ENCODE measurements around the gene DCAF5.

DCAF5 gene

GRCh38 chr14:69046476-69046860, 106.5 kb downstream of the DCAF5 start:
- no peak overlapping the region for H3K4me2 ChIP-seq (ENCODE audit: low read length)
- no peaks in the 10 kb centered on the region for H3K36me3 ChIP-seq (ENCODE audit: insufficient read depth, low read length)
- H3K4me1 ChIP-seq (ENCODE audit: control insufficient read depth, insufficient read depth, low read length): peaks cover 55% of the 10 kb centered on the region

GRCh38 chr14:69045857-69046475, 107.0 kb downstream of the DCAF5 start:
- no peaks in the 10 kb centered on the region for H3K9me3 ChIP-seq (replicated peaks; ENCODE audit: low read length)
- peak overlapping the region; percentile 42 for H3K4me2 ChIP-seq (ENCODE audit: low read length)
- no peak overlapping the region for H3K4me3 ChIP-seq (ENCODE audit: low read length)
- no peaks in the 10 kb centered on the region for H3K36me3 ChIP-seq (ENCODE audit: insufficient read depth, low read length)
- no peak overlapping the region for H3K9ac ChIP-seq (ENCODE audit: low read depth, low read length)
- peaks cover 55% of the 10 kb centered on the region for H3K4me1 ChIP-seq (ENCODE audit: control insufficient read depth, insufficient read depth, low read length)
- no peaks in the 10 kb centered on the region for H3K27me3 ChIP-seq (ENCODE audit: control insufficient read depth, insufficient read depth, low read length)

More at GRCh38 chr14:69046476-69046860, 106.5 kb downstream of the DCAF5 start:
- Histone ChIP-seq H3K4me3 (ENCODE audit: low read length) (no peak overlapping the region), H3K9me3 (replicated peaks; ENCODE audit: low read length) (no peaks in the 10 kb centered on the region), H3K9ac (ENCODE audit: low read depth, low read length) (no peak overlapping the region), H3K27me3 (ENCODE audit: control insufficient read depth, insufficient read depth, low read length) (no peaks in the 10 kb centered on the region)

DNA sequence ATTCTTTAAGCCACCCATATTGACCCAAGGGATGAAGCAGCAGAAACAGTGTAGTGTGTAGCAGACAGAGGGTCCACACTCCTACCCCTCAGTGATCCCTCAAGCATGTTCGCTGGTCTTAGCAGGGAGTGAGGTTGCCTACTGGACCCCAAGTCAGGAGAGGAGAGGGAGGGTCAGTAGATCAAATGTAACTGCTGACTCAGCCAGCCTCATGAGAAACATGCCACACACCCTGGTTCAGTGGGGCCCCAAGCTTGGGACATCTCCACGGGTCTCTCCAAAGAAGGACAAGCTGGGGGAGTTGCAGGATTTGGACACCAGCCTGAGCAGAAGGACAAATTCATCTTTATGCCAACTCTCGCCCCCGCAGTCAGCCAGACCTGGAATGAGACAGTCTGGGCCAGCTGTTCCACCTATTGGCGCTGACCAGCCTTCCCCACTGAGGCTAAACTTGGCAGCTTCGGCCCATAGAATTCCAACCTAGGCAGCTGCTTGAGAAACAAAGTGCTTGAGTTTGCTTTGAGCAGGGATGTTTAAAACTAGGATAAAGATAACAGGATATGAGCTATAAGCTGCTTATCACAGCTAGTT, 107.9 kb downstream of the DCAF5 start:
- H3K36me3 ChIP-seq (ENCODE audit: insufficient read depth, low read length): no peaks in the 10 kb centered on the region
- H3K9me3 ChIP-seq (replicated peaks; ENCODE audit: low read length): no peaks in the 10 kb centered on the region
- no peaks in the 10 kb centered on the region for H3K27me3 ChIP-seq (ENCODE audit: control insufficient read depth, insufficient read depth, low read length)
- peak overlapping the region; percentile 42 for H3K4me2 ChIP-seq (ENCODE audit: low read length)
- peaks cover 52% of the 10 kb centered on the region for H3K4me1 ChIP-seq (ENCODE audit: control insufficient read depth, insufficient read depth, low read length)
- H3K4me3 ChIP-seq (ENCODE audit: low read length): no peak overlapping the region
- no peak overlapping the region for H3K9ac ChIP-seq (ENCODE audit: low read depth, low read length)

- no peaks in the 10 kb centered on the region for H3K36me3 ChIP-seq (ENCODE audit: insufficient read depth, low read length)
- peaks cover 48% of the 10 kb centered on the region for H3K4me1 ChIP-seq (ENCODE audit: control insufficient read depth, insufficient read depth, low read length)
- no peak overlapping the region for H3K9ac ChIP-seq (ENCODE audit: low read depth, low read length)
- no peak overlapping the region for H3K4me2 ChIP-seq (ENCODE audit: low read length)
- no peaks in the 10 kb centered on the region for H3K9me3 ChIP-seq (replicated peaks; ENCODE audit: low read length)
- H3K27me3 ChIP-seq (ENCODE audit: control insufficient read depth, insufficient read depth, low read length): no peaks in the 10 kb centered on the region
- H3K4me3 ChIP-seq (ENCODE audit: low read length): no peak overlapping the region
Observed at GRCh38 chr14:69044296-69044695, 108.6 kb downstream of the DCAF5 start.

- Histone ChIP-seq H3K9me3 (replicated peaks; ENCODE audit: low read length) (no peaks in the 10 kb centered on the region), H3K36me3 (ENCODE audit: insufficient read depth, low read length) (no peaks in the 10 kb centered on the region), H3K4me1 (ENCODE audit: control insufficient read depth, insufficient read depth, low read length) (peaks cover 53% of the 10 kb centered on the region), H3K4me2 (ENCODE audit: low read length) (peak overlapping the region; percentile 9), H3K9ac (ENCODE audit: low read depth, low read length) (no peak overlapping the region), H3K4me3 (ENCODE audit: low read length) (no peak overlapping the region), H3K27me3 (ENCODE audit: control insufficient read depth, insufficient read depth, low read length) (no peaks in the 10 kb centered on the region)
Observed at GRCh38 chr14:69043596-69044260, 109.2 kb downstream of the DCAF5 start.

DNA sequence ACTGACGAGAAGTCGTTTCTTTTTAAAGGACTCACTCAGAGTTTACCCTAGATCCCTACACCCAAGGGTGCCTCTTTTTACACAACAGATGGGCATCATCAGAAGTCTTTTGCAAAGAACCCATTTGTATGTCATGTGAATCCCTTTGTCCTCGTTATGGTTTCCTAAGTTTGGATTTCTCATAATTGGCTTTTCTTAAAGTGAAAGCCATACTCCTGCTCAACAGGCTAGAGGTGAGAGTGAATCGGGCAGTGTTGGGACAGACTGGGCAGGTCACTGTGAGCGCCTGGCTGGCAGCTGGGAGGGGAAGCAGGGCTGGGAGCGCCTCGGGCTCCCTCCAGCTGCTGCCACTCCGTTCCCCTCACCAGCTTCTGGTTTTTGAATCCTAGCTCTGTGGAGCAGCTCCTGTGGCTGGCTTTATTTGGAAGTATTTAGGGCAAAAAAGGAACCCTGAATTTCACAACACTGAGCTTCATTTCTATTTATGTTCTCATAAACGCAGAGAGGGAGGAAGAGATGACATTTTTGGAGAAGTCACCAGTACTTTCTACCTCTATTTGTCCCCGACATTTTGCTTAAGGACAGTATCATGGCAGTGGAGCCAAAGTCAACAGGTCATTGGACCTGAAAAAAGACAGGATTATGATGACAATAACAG, 110.0 kb downstream of the DCAF5 start:
- H3K4me3 ChIP-seq (ENCODE audit: low read length): no peak overlapping the region
- H3K4me2 ChIP-seq (ENCODE audit: low read length): peak overlapping the region; percentile 12
- H3K9ac ChIP-seq (ENCODE audit: low read depth, low read length): no peak overlapping the region
- H3K27me3 ChIP-seq (ENCODE audit: control insufficient read depth, insufficient read depth, low read length): no peaks in the 10 kb centered on the region
- no peaks in the 10 kb centered on the region for H3K9me3 ChIP-seq (replicated peaks; ENCODE audit: low read length)
- no peaks in the 10 kb centered on the region for H3K36me3 ChIP-seq (ENCODE audit: insufficient read depth, low read length)
- H3K4me1 ChIP-seq (ENCODE audit: control insufficient read depth, insufficient read depth, low read length): peaks cover 61% of the 10 kb centered on the region

DNA sequence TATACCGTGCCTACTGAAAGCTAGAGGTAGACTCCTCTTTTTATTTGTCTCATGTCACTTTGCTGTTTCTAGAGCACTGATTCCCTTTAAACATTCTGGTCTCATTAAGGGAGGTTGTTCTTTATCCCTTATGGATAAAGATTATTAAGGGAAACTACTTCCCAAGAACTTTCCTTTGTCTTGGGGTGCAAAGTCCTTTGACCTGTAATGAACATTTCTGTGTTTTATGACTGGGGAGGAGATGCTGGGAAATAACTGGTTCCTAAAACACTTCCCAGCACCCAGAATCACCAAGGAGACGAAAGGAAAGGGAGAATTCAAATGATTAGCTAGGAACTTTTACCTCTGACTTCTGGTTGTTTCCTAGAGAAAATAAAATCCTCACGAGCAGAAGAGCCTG, 110.6 kb downstream of the DCAF5 start:
- Histone ChIP-seq H3K4me1 (ENCODE audit: control insufficient read depth, insufficient read depth, low read length) (peaks cover 66% of the 10 kb centered on the region), H3K4me3 (ENCODE audit: low read length) (no peak overlapping the region), H3K9ac (ENCODE audit: low read depth, low read length) (no peak overlapping the region)

GRCh38 chr14:69041783-69042182, 111.1 kb downstream of the DCAF5 start:
- Histone ChIP-seq H3K9ac (ENCODE audit: low read depth, low read length) (no peak overlapping the region), H3K27me3 (ENCODE audit: control insufficient read depth, insufficient read depth, low read length) (no peaks in the 10 kb centered on the region), H3K4me3 (ENCODE audit: low read length) (no peak overlapping the region), H3K36me3 (ENCODE audit: insufficient read depth, low read length) (no peaks in the 10 kb centered on the region), H3K4me2 (ENCODE audit: low read length) (no peak overlapping the region), H3K4me1 (ENCODE audit: control insufficient read depth, insufficient read depth, low read length) (peaks cover 64% of the 10 kb centered on the region), H3K9me3 (replicated peaks; ENCODE audit: low read length) (no peaks in the 10 kb centered on the region)

More for the DNA sequence above, 110.6 kb downstream of the DCAF5 start:
- no peaks in the 10 kb centered on the region for H3K36me3 ChIP-seq (ENCODE audit: insufficient read depth, low read length)
- H3K4me2 ChIP-seq (ENCODE audit: low read length): no peak overlapping the region
- no peaks in the 10 kb centered on the region for H3K27me3 ChIP-seq (ENCODE audit: control insufficient read depth, insufficient read depth, low read length)
- H3K9me3 ChIP-seq (replicated peaks; ENCODE audit: low read length): no peaks in the 10 kb centered on the region

DNA sequence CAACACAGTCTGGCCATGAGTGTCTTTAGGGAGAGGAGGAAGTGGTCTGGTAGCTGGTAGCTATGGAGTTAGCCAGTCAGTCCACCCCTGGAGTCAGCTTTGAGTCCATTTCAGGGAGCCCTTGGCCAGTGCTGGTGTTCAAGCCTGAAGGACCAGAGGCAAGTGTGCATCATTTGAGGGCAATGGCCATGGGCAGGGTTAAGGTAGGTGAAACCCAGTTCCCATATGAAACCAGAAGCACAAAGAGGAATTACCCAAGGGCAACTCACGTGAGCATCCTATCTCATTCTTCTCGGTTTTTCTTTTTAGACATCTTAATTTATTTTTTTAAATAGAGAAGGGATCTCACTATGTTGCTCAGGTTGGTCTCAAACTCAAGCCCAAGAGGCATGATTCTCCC, 112.6 kb downstream of the DCAF5 start:
- H3K36me3 ChIP-seq (ENCODE audit: insufficient read depth, low read length): no peaks in the 10 kb centered on the region
- no peak overlapping the region for H3K9ac ChIP-seq (ENCODE audit: low read depth, low read length)

GRCh38 chr14:69039288-69039628, 113.7 kb downstream of the DCAF5 start:
- peaks cover 48% of the 10 kb centered on the region for H3K4me1 ChIP-seq (ENCODE audit: control insufficient read depth, insufficient read depth, low read length)
- H3K27me3 ChIP-seq (ENCODE audit: control insufficient read depth, insufficient read depth, low read length): no peaks in the 10 kb centered on the region
- H3K36me3 ChIP-seq (ENCODE audit: insufficient read depth, low read length): no peaks in the 10 kb centered on the region
- peak overlapping the region; percentile 21 for H3K4me2 ChIP-seq (ENCODE audit: low read length)
- no peaks in the 10 kb centered on the region for H3K9me3 ChIP-seq (replicated peaks; ENCODE audit: low read length)
- H3K4me3 ChIP-seq (ENCODE audit: low read length): no peak overlapping the region
- no peak overlapping the region for H3K9ac ChIP-seq (ENCODE audit: low read depth, low read length)

More for the DNA sequence above, 112.6 kb downstream of the DCAF5 start:
- H3K4me3 ChIP-seq (ENCODE audit: low read length): no peak overlapping the region
- H3K4me1 ChIP-seq (ENCODE audit: control insufficient read depth, insufficient read depth, low read length): peaks cover 49% of the 10 kb centered on the region
- no peaks in the 10 kb centered on the region for H3K27me3 ChIP-seq (ENCODE audit: control insufficient read depth, insufficient read depth, low read length)
- H3K9me3 ChIP-seq (replicated peaks; ENCODE audit: low read length): no peaks in the 10 kb centered on the region
- H3K4me2 ChIP-seq (ENCODE audit: low read length): no peak overlapping the region

GRCh38 chr14:69038455-69039287, 114.2 kb downstream of the DCAF5 start:
- Histone ChIP-seq H3K36me3 (ENCODE audit: insufficient read depth, low read length) (no peaks in the 10 kb centered on the region), H3K27me3 (ENCODE audit: control insufficient read depth, insufficient read depth, low read length) (no peaks in the 10 kb centered on the region), H3K4me2 (ENCODE audit: low read length) (peak overlapping the region; percentile 21), H3K4me1 (ENCODE audit: control insufficient read depth, insufficient read depth, low read length) (peaks cover 45% of the 10 kb centered on the region), H3K4me3 (ENCODE audit: low read length) (no peak overlapping the region), H3K9ac (ENCODE audit: low read depth, low read length) (no peak overlapping the region), H3K9me3 (replicated peaks; ENCODE audit: low read length) (no peaks in the 10 kb centered on the region)
